ENCODE measurements around the gene XK.

DNA sequence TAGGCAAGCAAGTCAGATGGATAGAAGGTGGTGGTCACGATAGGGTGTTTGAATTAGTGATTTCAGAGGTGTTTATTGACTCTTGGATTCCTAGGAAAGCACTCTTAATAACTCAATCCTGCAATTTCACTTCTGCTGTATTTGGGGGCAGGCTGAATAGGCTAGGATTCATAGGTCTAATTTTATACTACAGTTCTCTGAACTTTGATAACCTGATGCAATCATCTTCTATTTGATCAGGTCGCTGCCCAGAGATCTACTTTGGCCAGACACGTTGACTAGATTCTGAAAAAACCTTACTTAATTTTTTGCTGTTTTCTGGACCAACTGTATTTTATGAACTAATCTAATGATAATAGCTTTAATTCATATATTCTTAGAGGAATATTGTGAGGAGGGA is 26.4 kb downstream of the XK start:
- TF ChIP-seq, protein P1, sequence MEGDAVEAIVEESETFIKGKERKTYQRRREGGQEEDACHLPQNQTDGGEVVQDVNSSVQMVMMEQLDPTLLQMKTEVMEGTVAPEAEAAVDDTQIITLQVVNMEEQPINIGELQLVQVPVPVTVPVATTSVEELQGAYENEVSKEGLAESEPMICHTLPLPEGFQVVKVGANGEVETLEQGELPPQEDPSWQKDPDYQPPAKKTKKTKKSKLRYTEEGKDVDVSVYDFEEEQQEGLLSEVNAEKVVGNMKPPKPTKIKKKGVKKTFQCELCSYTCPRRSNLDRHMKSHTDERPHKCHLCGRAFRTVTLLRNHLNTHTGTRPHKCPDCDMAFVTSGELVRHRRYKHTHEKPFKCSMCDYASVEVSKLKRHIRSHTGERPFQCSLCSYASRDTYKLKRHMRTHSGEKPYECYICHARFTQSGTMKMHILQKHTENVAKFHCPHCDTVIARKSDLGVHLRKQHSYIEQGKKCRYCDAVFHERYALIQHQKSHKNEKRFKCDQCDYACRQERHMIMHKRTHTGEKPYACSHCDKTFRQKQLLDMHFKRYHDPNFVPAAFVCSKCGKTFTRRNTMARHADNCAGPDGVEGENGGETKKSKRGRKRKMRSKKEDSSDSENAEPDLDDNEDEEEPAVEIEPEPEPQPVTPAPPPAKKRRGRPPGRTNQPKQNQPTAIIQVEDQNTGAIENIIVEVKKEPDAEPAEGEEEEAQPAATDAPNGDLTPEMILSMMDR (IDR thresholded peaks at IDR 0.05), result no peak
- TF ChIP-seq POLR2AphosphoS5 (IDR thresholded peaks at IDR 0.05), result no peak

Data from stomach (tissue), 4 donors.